AG04449 (cell line): ENCODE results near the gene CXCR6.

Experiments used
- CTCF ChIA-PET: fragments of 350-600 bp; formaldehyde crosslinking; extraction: SDS; loops from one replicate; lab custom pipeline; 2021; ENCODE audit warnings: antibody characterized with exemption; lab: Yijun Ruan, JAX
- POLR2A ChIA-PET: fragments of 400-600, 350-600 bp; formaldehyde crosslinking; extraction: SDS; loops from one replicate; lab custom pipeline; 2020; ENCODE audit warnings: antibody characterized with exemption, inconsistent platforms; lab: Yijun Ruan, JAX
- DNase-seq: peaks from one replicate; pipeline ENCODE4 v3.0.0-alpha.2; 2010; ENCODE audit warnings: low read depth, low spot score
- H3K4me3 ChIP-seq: 2 replicates; pipeline ENCODE4 v1.5.1; 2011; ENCODE audit warnings: low read depth, mild to moderate bottlenecking, control low read depth, low read length
- CTCF ChIP-seq: IDR thresholded peaks from one replicate; pipeline ENCODE4 v1.5.1; 2011; ENCODE audit warnings: mild to moderate bottlenecking, moderate library complexity, low read length, control low read depth, inconsistent platforms; ENCODE audit not compliant: insufficient read depth; ENCODE audit errors: missing control alignments

CXCR6 gene

GRCh38 chr3:45976191-45977091 is 33.2 kb downstream of the CXCR6 start:
- DNase-seq: no peak
- no peak for TF ChIP-seq CTCF

GRCh38 chr3:45978006-45978761 is 34.9 kb downstream of the CXCR6 start:
- H3K4me3 ChIP-seq: no peak overlapping the region
- TF ChIP-seq CTCF: no peak
- ChIA-PET POLR2A (no interaction called here), CTCF (no interaction called here)
- DNase-seq: no peak

More at GRCh38 chr3:45976191-45977091, 33.2 kb downstream of the CXCR6 start:
- ChIA-PET CTCF (interaction anchor here (1.0 kb wide), 1 partner anchor 9 kb away, joined by 3 read pairs; no protein-coding TSS in a partner anchor), POLR2A (no interaction called here)
- H3K4me3 ChIP-seq: no peak overlapping the region

GRCh38 chr3:45979378-45979777 is 36.1 kb downstream of the CXCR6 start:
- TF ChIP-seq CTCF: no peak
- H3K4me3 ChIP-seq: no peak overlapping the region
- DNase-seq: no peak
- ChIA-PET POLR2A (no interaction called here), CTCF (no interaction called here)

GRCh38 chr3:45980229-45980813 is 37.1 kb downstream of the CXCR6 start:
- ChIA-PET POLR2A (interaction anchor here (0.6 kb wide), 1 partner anchor 25 kb away, joined by 3 read pairs; no protein-coding TSS in a partner anchor), CTCF (interaction anchor here (0.7 to 2.4 kb wide), 7 partner anchors 8 to 104 kb away, joined by 3 to 8 read pairs (median 4); no protein-coding TSS in a partner anchor)
- DNase-seq: no peak
- no peak overlapping the region for H3K4me3 ChIP-seq
- no peak for TF ChIP-seq CTCF

- no peak overlapping the region for H3K4me3 ChIP-seq
- no peak for TF ChIP-seq CTCF
- ChIA-PET CTCF (interaction anchor here (0.7 to 2.4 kb wide), 7 partner anchors 8 to 103 kb away, joined by 3 to 8 read pairs (median 4); no protein-coding TSS in a partner anchor), POLR2A (interaction anchor here (0.6 kb wide), 1 partner anchor 24 kb away, joined by 3 read pairs; no protein-coding TSS in a partner anchor)
- no peak for DNase-seq
Observed at GRCh38 chr3:45980819-45981218, 37.6 kb downstream of the CXCR6 start.
